NCI-H1930 (cell line): ENCODE measurements around the gene P4HA1.

ENCODE experiments used
- DNase-seq, 2 experiments: peaks; one replicate each; lab custom pipeline; 2025; lab: John Stamatoyannopoulos, UW

P4HA1 gene

GRCh38 chr10:72981028-72981881, 115.4 kb downstream of the P4HA1 start:
- no peak for DNase-seq

GRCh38 chr10:72980348-72980747, 116.3 kb downstream of the P4HA1 start:
- no peak for DNase-seq

GRCh38 chr10:72979709-72980108, 117.0 kb downstream of the P4HA1 start:
- no peak for DNase-seq

- no peak for DNase-seq
Measured at GRCh38 chr10:72976886-72977285, 119.8 kb downstream of the P4HA1 start.
